Measurements from ENCODE around the gene NANOGP8.
A peak's percentile ranks its signal among the peaks of the same experiment; 100 is the strongest.
"Not testable (repeated sequence)": the region's sequence is repeated elsewhere in the genome, so short reads cannot be mapped to it uniquely, and the experiment has no call there.

NANOGP8 gene

DNA sequence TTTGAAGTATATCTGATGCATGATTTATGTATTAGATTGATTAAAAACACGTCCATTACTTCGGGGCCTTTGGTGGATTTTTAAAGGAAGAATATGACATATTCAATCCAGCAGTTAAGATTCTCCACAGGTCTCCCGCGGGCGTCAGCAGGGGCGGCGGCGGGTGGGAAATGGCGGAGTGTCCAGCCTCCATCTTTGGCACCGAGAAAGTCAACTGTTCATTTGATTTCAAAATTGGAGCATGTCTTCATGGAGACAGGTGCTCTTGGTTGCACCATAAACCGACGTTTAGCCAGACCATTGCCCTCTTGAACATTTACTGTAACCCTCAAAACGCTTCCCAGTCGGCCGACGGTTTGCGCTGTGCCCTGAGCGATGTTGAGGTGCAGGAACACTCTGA lies 7.2 kb upstream of the NANOGP8 start:
- no peak for DNase-seq

GRCh38 chr15:35090104-35090807 lies 5.2 kb upstream of the NANOGP8 start:
- no peak for DNase-seq

GRCh38 chr15:35089551-35089950 lies 4.5 kb upstream of the NANOGP8 start:
- DNase-seq = no peak

DNA sequence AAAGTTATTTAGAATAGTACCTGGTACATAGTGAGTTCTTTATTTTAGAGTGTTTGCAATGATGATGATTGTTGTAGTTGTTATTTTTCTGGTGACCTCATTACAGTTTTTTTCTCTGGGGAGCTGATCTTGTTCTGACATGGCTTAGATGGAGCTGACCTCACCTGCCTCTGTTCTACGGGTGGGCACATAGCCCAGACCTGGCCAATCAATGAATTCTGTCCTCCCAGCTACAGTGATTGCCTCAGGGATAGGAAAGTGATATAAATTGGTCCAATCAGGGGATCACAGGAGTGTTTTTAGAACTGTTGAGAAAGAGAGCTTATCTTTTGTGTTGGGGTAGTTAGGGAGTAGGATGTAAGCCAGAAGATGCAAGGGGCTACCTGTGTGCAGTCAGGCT lies 3.2 kb upstream of the NANOGP8 start:
- DNase-seq = no peak

DNA sequence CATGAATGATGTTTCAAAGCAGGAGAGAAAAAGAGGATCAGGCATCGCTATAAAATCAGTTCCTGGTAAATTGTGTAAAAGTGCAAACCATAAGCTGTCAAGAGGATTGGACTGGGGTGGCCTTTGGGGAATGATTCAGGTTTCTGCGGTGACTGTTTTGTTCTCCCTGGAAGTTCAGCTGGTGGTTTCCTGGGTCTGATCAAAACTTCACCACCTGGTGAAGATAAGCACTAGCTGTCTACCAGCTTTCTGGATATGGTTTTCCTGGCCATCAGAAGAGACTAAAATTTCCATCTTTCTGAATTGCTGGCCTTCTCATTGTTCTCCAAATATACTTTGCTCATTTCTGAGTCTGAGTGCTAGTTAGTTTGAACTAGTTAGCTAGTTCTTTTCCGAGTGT lies 2.7 kb upstream of the NANOGP8 start:
- no peak for DNase-seq

GRCh38 chr15:35082371-35083348 lies 2.4 kb downstream of the NANOGP8 start:
- not testable (repeated sequence) for DNase-seq

GRCh38 chr15:35081626-35082365 lies 3.3 kb downstream of the NANOGP8 start:
- DNase-seq = not testable (repeated sequence)

DNA sequence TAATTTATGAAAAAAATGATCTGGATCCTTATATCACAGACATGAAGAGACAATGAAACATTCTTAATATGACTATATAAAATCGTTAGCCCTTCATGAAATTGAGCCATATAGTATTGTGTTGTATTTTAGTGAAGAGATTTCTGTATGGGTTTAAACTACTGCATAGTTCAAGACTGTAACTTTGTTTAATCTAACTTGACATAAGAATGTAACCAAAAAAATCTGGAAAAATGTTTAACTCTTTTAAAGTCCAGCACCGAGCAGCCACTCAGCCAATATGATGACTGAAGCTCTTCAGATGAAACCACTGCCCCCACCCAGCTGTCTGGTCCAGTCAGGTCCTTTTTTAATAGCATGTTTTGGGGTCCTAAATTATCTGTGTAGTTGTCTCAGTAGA lies 4.9 kb downstream of the NANOGP8 start:
- no peak for DNase-seq

- peak; percentile 28 for DNase-seq
These were observed 6.7 kb downstream of the NANOGP8 start for GRCh38 chr15:35078221-35078915.

DNA sequence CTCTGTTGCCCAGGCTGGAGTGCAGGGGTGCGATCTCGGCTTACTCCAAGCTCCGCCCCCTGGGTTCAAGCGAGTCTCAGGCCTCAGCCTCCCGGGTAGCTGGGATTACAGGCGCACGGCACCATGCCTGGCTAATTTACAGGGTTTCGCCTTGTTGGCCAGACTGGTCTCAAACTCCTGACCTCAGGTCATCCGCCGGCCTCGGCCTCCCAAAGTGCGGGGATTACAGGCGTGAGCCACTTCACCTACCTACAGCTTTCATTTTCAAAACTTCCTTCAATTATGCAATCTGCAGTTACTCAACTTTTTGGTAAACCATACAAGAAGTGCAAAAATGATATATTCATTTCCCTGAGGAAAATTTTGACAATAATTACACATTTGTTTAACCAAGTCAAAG lies 14.0 kb downstream of the NANOGP8 start:
- no peak for DNase-seq

DNA sequence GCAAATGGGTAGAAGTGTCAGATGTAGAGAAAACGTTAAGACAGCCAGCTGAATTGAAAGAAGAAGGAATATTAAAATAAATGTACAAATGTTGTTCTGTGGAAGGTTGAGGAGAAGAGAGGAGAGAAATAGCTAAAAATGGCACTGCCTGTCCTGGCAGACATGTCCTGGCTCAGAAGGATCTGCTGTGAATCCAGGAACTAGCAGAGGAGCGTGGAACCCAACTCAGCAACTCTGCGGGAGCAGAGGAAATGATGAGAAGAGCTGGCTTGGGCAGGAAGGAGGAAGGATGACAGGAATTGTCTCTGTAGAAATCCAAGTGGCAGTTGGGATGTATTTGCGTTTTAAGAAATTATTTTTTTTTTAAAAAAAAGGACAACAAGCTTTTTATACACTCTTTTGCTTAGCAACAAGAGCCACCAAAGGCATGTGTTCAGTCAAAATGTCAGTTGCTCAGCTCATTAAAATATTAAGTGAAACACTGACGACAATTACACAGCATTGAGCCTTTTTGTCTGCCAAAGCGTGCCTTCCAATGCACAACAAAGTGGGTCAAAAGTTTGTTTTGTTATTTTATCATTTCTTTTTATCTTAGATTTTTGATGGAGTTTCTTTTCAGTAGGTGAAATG lies 16.1 kb downstream of the NANOGP8 start:
- DNase-seq = no peak

GRCh38 chr15:35067496-35068347 lies 17.4 kb downstream of the NANOGP8 start:
- no peak for DNase-seq

DNA sequence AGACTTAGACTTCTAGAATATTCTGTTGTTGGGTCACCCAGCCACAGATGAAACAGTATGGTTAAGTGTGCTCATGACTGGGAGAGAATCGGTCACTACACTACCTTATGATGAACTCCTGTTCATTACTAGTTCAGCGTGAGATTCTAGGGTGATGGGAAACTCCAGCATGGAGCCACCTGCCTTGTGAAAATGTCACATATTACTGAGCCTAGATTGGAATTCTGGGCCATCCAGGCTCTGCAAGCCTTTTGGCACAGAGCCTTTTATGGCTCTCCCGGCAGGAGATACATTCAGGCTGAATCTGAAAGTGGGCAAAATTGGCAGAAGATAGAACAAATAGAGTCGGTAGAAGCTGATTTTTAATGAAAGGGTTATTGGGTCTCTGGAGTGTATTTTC lies 19.0 kb downstream of the NANOGP8 start:
- DNase-seq = no peak

GRCh38 chr15:35064576-35065190 lies 20.4 kb downstream of the NANOGP8 start:
- no peak for DNase-seq

DNA sequence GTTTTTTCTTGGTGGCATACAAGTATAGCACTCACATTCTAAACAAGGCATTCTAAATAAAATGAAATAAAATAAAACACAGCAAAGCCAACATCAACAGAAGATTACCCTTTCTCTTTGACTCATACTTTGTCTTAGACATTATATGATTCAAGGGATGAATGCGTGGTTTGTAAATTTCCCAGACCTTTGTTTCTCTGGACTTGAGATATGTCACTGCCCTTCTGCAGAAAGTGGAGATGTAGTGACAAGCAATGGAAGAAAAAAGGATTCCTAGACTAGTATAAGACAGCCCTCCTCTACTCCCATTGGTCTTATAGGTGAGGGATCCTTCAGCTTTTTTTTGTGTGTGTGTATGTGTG lies 22.4 kb downstream of the NANOGP8 start:
- DNase-seq = no peak

GRCh38 chr15:35061825-35062737 lies 23.0 kb downstream of the NANOGP8 start:
- DNase-seq = no peak

- DNase-seq = no peak
These were observed 23.8 kb downstream of the NANOGP8 start for GRCh38 chr15:35061161-35061824.

DNA sequence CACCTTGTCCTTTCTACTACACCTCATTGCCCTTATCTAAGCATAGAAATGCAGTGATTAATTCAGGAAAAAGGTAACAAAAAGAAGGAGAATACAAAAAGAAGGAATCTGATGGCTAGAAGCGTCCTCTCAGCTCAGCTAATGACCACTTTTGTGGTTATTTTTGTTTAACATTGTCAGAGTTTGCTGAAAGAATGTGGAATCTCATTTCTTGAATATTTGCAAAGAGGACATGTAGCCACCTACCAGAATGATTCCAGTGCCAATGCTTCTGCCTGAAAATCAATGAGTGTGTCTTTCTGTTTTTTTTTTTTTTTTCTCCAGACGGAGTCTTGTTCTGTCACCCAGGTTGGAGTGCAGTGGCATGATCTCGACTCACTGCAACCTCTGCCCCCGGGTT lies 24.5 kb downstream of the NANOGP8 start:
- DNase-seq = no peak

DNA sequence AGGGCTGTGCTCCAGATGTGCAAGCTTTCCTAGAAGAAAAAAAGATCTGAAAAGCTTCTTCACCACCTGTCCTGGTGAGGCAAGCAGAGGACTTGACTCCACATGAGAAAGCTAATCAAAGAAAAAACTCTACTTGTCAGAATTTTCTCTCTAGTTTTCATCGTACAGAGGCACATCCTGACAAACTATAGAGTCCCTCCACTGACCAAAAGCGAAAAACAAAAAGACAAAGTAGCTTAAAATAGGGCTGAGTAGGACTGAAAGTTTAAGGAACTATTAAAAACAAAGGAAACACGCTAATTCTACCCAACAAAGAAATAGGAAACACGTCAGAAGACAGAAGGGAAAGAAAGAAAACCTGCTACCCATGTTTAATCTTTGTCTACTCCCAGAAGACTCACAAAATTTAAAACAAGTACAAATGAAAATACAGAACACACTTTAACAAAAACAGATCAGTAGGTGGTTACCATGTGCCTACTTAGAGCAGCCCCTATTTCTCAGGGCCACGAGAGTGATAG lies 26.5 kb downstream of the NANOGP8 start:
- no peak for DNase-seq

Data from CD4-positive, alpha-beta T cell treated with Interleukin-6 for 4 hours (primary cell).